OCI-LY3 (cell line): ENCODE results near the gene MAML2.

Source experiments
- H2AFZ ChIP-seq: fragments of 200-600, 300-600 bp; shearing (Covaris generic); 2 replicates; pipeline ENCODE4 v1.6.0; 2014; ENCODE audit warnings: antibody characterized with exemption, low read depth, low read length
- H3K27ac ChIP-seq: fragments of 200-600, 300-600 bp; sonication (generic); 2 replicates; pipeline ENCODE4 v1.5.1; 2014; ENCODE audit warnings: mild to moderate bottlenecking, low read length, moderate library complexity, mixed read lengths
- H3K27me3 ChIP-seq: fragments of 200-600, 300-600 bp; sonication (generic); 2 replicates; pipeline ENCODE4 v1.6.1; 2014; ENCODE audit warnings: low read depth, low read length, mixed read lengths
- H3K36me3 ChIP-seq: fragments of 200-600, 300-600 bp; sonication (generic); replicated peaks from 2 replicates; pipeline ENCODE3; 2014; ENCODE audit warnings: low read depth, low read length, mixed read lengths
- H3K4me1 ChIP-seq: fragments of 300-600, 200-600 bp; sonication (generic); 2 replicates; pipeline ENCODE4 v1.6.1; 2014; ENCODE audit warnings: low read length, mixed read lengths
- H3K4me2 ChIP-seq: fragments of 200-600, 300-600 bp; sonication (generic); 2 replicates; pipeline ENCODE4 v1.6.1; 2014; ENCODE audit warnings: low read length, mixed read lengths
- H3K4me3 ChIP-seq: fragments of 300-600, 200-600 bp; sonication (generic); 2 replicates; pipeline ENCODE4 v1.5.1; 2014; ENCODE audit warnings: antibody characterized with exemption, mild to moderate bottlenecking, low read length, moderate library complexity
- H3K79me2 ChIP-seq: fragments of 300-600, 200-600 bp; shearing (Covaris generic); 2 replicates; pipeline ENCODE4 v1.6.1; 2014; ENCODE audit warnings: mild to moderate bottlenecking, low read length, mixed read lengths
- H3K9ac ChIP-seq: fragments of 300-600, 200-600 bp; shearing (Covaris generic); 2 replicates; pipeline ENCODE4 v1.6.0; 2014; ENCODE audit warnings: mild to moderate bottlenecking, low read length, moderate library complexity
- H3K9me3 ChIP-seq: fragments of 200-600, 300-600 bp; shearing (Covaris generic); 2 replicates; pipeline ENCODE4 v1.6.1; 2014; ENCODE audit warnings: low read length, mixed read lengths; ENCODE audit not compliant: insufficient read depth
- H4K20me1 ChIP-seq: fragments of 200-600, 300-600 bp; sonication (generic); 2 replicates; pipeline ENCODE4 v1.6.1; 2016; ENCODE audit warnings: low read length, mixed read lengths; ENCODE audit not compliant: insufficient read depth
- CTCF ChIP-seq: fragments of 200-600, 300-600 bp; sonication (generic); IDR thresholded peaks from 2 replicates; pipeline ENCODE4 v1.5.1; 2014; ENCODE audit warnings: antibody characterized with exemption, low read length, low read depth
- EZH2phosphoT487 ChIP-seq: fragments of 200-600 bp; shearing (Covaris generic); IDR thresholded peaks from 2 replicates; pipeline ENCODE4 v1.6.1; 2018; ENCODE audit warnings: antibody characterized with exemption, mixed run types, low read depth

Gene MAML2

GRCh38 chr11:96023275-96023674 is 319.7 kb downstream of the MAML2 start:
- TF ChIP-seq CTCF (no peak), EZH2phosphoT487 (no peak)
- H4K20me1 ChIP-seq: no peaks in the 10 kb centered on the region
- H3K27ac ChIP-seq: no peak overlapping the region
- no peaks in the 10 kb centered on the region for H3K27me3 ChIP-seq
- no peak overlapping the region for H3K9ac ChIP-seq
- no peak overlapping the region for H3K4me2 ChIP-seq
- no peak overlapping the region for H3K4me3 ChIP-seq
- no peaks in the 10 kb centered on the region for H3K79me2 ChIP-seq
- H3K4me1 ChIP-seq: peaks cover 3% of the 10 kb centered on the region
- no peaks in the 10 kb centered on the region for H3K9me3 ChIP-seq
- H2AFZ ChIP-seq: no peak overlapping the region
- no peaks in the 10 kb centered on the region for H3K36me3 ChIP-seq

GRCh38 chr11:96021901-96022650 is 320.9 kb downstream of the MAML2 start:
- no peaks in the 10 kb centered on the region for H3K4me1 ChIP-seq
- no peak for TF ChIP-seq CTCF
- no peak for TF ChIP-seq EZH2phosphoT487
- H2AFZ ChIP-seq: no peak overlapping the region
- no peaks in the 10 kb centered on the region for H3K27me3 ChIP-seq
- no peaks in the 10 kb centered on the region for H4K20me1 ChIP-seq
- H3K9ac ChIP-seq: no peak overlapping the region
- no peak overlapping the region for H3K4me3 ChIP-seq
- H3K9me3 ChIP-seq: no peaks in the 10 kb centered on the region
- no peaks in the 10 kb centered on the region for H3K79me2 ChIP-seq
- H3K4me2 ChIP-seq: no peak overlapping the region
- no peaks in the 10 kb centered on the region for H3K36me3 ChIP-seq
- no peak overlapping the region for H3K27ac ChIP-seq

GRCh38 chr11:96019810-96020747 is 322.9 kb downstream of the MAML2 start:
- Histone ChIP-seq H3K4me3 (no peak overlapping the region), H3K27me3 (no peaks in the 10 kb centered on the region), H3K4me2 (no peak overlapping the region), H3K4me1 (no peaks in the 10 kb centered on the region), H3K36me3 (no peaks in the 10 kb centered on the region), H2AFZ (no peak overlapping the region), H3K9me3 (no peaks in the 10 kb centered on the region), H3K79me2 (no peaks in the 10 kb centered on the region), H3K9ac (no peak overlapping the region), H3K27ac (no peak overlapping the region), H4K20me1 (no peaks in the 10 kb centered on the region)
- TF ChIP-seq CTCF (no peak), EZH2phosphoT487 (no peak)

- Histone ChIP-seq H4K20me1 (no peaks in the 10 kb centered on the region), H3K79me2 (no peaks in the 10 kb centered on the region), H3K27me3 (no peaks in the 10 kb centered on the region), H3K36me3 (no peaks in the 10 kb centered on the region), H2AFZ (no peak overlapping the region), H3K4me2 (no peak overlapping the region), H3K4me1 (no peaks in the 10 kb centered on the region), H3K9ac (no peak overlapping the region), H3K27ac (no peak overlapping the region), H3K9me3 (no peaks in the 10 kb centered on the region), H3K4me3 (no peak overlapping the region)
- no peak for TF ChIP-seq CTCF
- no peak for TF ChIP-seq EZH2phosphoT487
Measured at GRCh38 chr11:96019281-96019680, 323.7 kb downstream of the MAML2 start.
